Measurements from ENCODE around the gene CD109. TPM values are rescaled to one million over a fixed set of nuclear protein-coding genes. Genes with fewer than 3 reads are reported as not detected.

The CD109 gene
- total RNA-seq, 2 experiments from 2014 or later = 10.8 to 11.3 TPM

- CTCF ChIA-PET = interaction anchor here (0.6 to 1.6 kb wide), 5 partner anchors 17 to 1472 kb away, joined by 3 to 5 read pairs (median 4); no protein-coding TSS in a partner anchor
- POLR2A ChIA-PET = no interaction called here
- no peak overlapping the region for H3K27ac Mint-ChIP-seq
- no peak for DNase-seq
- no peaks in the 10 kb centered on the region for H3K27me3 Mint-ChIP-seq
- no peaks in the 10 kb centered on the region for H3K9me3 Mint-ChIP-seq
- peaks cover 1% of the 10 kb centered on the region for H3K4me1 Mint-ChIP-seq
- no peaks in the 10 kb centered on the region for H3K36me3 Mint-ChIP-seq (ENCODE audit: low read depth)
- no peak overlapping the region for H3K4me3 Mint-ChIP-seq
These were observed 42.5 kb downstream of the CD109 start for GRCh38 chr6:73738367-73739028.

- DNase-seq = peak; percentile 37
- POLR2A ChIA-PET = no interaction called here
- H3K27me3 Mint-ChIP-seq = no peaks in the 10 kb centered on the region
- no peak overlapping the region for H3K4me3 Mint-ChIP-seq
- CTCF ChIA-PET = interaction anchor here (0.6 to 1.6 kb wide), 6 partner anchors 16 to 1472 kb away, joined by 3 to 5 read pairs (median 4); no protein-coding TSS in a partner anchor
- H3K9me3 Mint-ChIP-seq = no peaks in the 10 kb centered on the region
- no peaks in the 10 kb centered on the region for H3K4me1 Mint-ChIP-seq
- H3K36me3 Mint-ChIP-seq (ENCODE audit: low read depth) = no peaks in the 10 kb centered on the region
- H3K27ac Mint-ChIP-seq = no peak overlapping the region
These were observed 43.1 kb downstream of the CD109 start for GRCh38 chr6:73739096-73739495.

- Mint-ChIP-seq H3K27ac (no peak overlapping the region), H3K27me3 (no peaks in the 10 kb centered on the region), H3K4me1 (peaks cover 6% of the 10 kb centered on the region), H3K4me3 (no peak overlapping the region), H3K36me3 (ENCODE audit: low read depth) (peaks cover 4% of the 10 kb centered on the region), H3K9me3 (no peaks in the 10 kb centered on the region)
- ChIA-PET CTCF (interaction anchor here (0.8 to 1.8 kb wide), 3 partner anchors 9 to 87 kb away, joined by 3 to 4 read pairs (median 4); no protein-coding TSS in a partner anchor), POLR2A (no interaction called here)
- DNase-seq = no peak
These were observed 46.4 kb downstream of the CD109 start for GRCh38 chr6:73742433-73742832.

- H3K4me3 Mint-ChIP-seq = no peak overlapping the region
- no peak overlapping the region for H3K27ac Mint-ChIP-seq
- H3K4me1 Mint-ChIP-seq = peaks cover 6% of the 10 kb centered on the region
- no peaks in the 10 kb centered on the region for H3K27me3 Mint-ChIP-seq
- no peaks in the 10 kb centered on the region for H3K9me3 Mint-ChIP-seq
- CTCF ChIA-PET = interaction anchor here (0.8 to 1.8 kb wide), 4 partner anchors 8 to 1462 kb away, joined by 3 to 4 read pairs (median 4); no protein-coding TSS in a partner anchor
- POLR2A ChIA-PET = interaction anchor here (0.6 kb wide), 1 partner anchor 8 kb away, joined by 3 read pairs; no protein-coding TSS in a partner anchor
- DNase-seq = no peak
- peaks cover 4% of the 10 kb centered on the region for H3K36me3 Mint-ChIP-seq (ENCODE audit: low read depth)
These were observed 47.1 kb downstream of the CD109 start for GRCh38 chr6:73743081-73743480.

- Mint-ChIP-seq H3K27ac (no peak overlapping the region), H3K4me3 (no peak overlapping the region), H3K4me1 (peaks cover 6% of the 10 kb centered on the region), H3K27me3 (no peaks in the 10 kb centered on the region), H3K9me3 (no peaks in the 10 kb centered on the region), H3K36me3 (ENCODE audit: low read depth) (peaks cover 4% of the 10 kb centered on the region)
- ChIA-PET CTCF (interaction anchor here (1.1 to 1.8 kb wide), 2 partner anchors 10 to 1461 kb away, joined by 4 read pairs; no protein-coding TSS in a partner anchor), POLR2A (interaction anchor here (0.6 kb wide), 1 partner anchor 7 kb away, joined by 3 read pairs; no protein-coding TSS in a partner anchor)
- no peak for DNase-seq
These were observed 47.6 kb downstream of the CD109 start for GRCh38 chr6:73743556-73743955.

GRCh38 chr6:73746787-73747186 lies 50.8 kb downstream of the CD109 start:
- peaks cover 6% of the 10 kb centered on the region for H3K4me1 Mint-ChIP-seq
- POLR2A ChIA-PET = no interaction called here

GRCh38 chr6:73747289-73747688 lies 51.3 kb downstream of the CD109 start:
- H3K27ac Mint-ChIP-seq = no peak overlapping the region
- no peaks in the 10 kb centered on the region for H3K27me3 Mint-ChIP-seq
- CTCF ChIA-PET = interaction anchor here (0.6 to 1.0 kb wide), 2 partner anchors 73 to 1943 kb away, joined by 3 read pairs; no protein-coding TSS in a partner anchor
- DNase-seq = peak; percentile 9
- no peak overlapping the region for H3K4me3 Mint-ChIP-seq
- H3K36me3 Mint-ChIP-seq (ENCODE audit: low read depth) = peaks cover 4% of the 10 kb centered on the region
- H3K9me3 Mint-ChIP-seq = no peaks in the 10 kb centered on the region
- POLR2A ChIA-PET = no interaction called here
- peaks cover 6% of the 10 kb centered on the region for H3K4me1 Mint-ChIP-seq

More at GRCh38 chr6:73746787-73747186, 50.8 kb downstream of the CD109 start:
- Mint-ChIP-seq H3K27me3 (no peaks in the 10 kb centered on the region), H3K4me3 (no peak overlapping the region), H3K9me3 (no peaks in the 10 kb centered on the region), H3K27ac (no peak overlapping the region), H3K36me3 (ENCODE audit: low read depth) (peaks cover 4% of the 10 kb centered on the region)
- CTCF ChIA-PET = no interaction called here
- DNase-seq = no peak

GRCh38 chr6:73752943-73753342 lies 56.9 kb downstream of the CD109 start:
- DNase-seq = no peak
- H3K36me3 Mint-ChIP-seq (ENCODE audit: low read depth) = no peaks in the 10 kb centered on the region
- CTCF ChIA-PET = no interaction called here
- POLR2A ChIA-PET = no interaction called here
- no peak overlapping the region for H3K27ac Mint-ChIP-seq
- no peaks in the 10 kb centered on the region for H3K4me1 Mint-ChIP-seq
- H3K9me3 Mint-ChIP-seq = no peaks in the 10 kb centered on the region
- no peak overlapping the region for H3K4me3 Mint-ChIP-seq
- no peaks in the 10 kb centered on the region for H3K27me3 Mint-ChIP-seq

GRCh38 chr6:73766040-73766439 lies 70.0 kb downstream of the CD109 start:
- peaks cover 36% of the 10 kb centered on the region for H3K36me3 Mint-ChIP-seq (ENCODE audit: low read depth)

GRCh38 chr6:73768558-73768957 lies 72.6 kb downstream of the CD109 start:
- no peak for DNase-seq
- ChIA-PET POLR2A (no interaction called here), CTCF (interaction anchor here (1.4 kb wide), 1 partner anchor 36 kb away, joined by 3 read pairs; no protein-coding TSS in a partner anchor)
- Mint-ChIP-seq H3K4me1 (peaks cover 3% of the 10 kb centered on the region), H3K4me3 (no peak overlapping the region), H3K27me3 (no peaks in the 10 kb centered on the region), H3K36me3 (ENCODE audit: low read depth) (peaks cover 33% of the 10 kb centered on the region), H3K27ac (no peak overlapping the region), H3K9me3 (no peaks in the 10 kb centered on the region)

More at GRCh38 chr6:73766040-73766439, 70.0 kb downstream of the CD109 start:
- CTCF ChIA-PET = no interaction called here
- POLR2A ChIA-PET = no interaction called here
- DNase-seq = no peak
- Mint-ChIP-seq H3K4me1 (peaks cover 3% of the 10 kb centered on the region), H3K9me3 (no peaks in the 10 kb centered on the region), H3K27me3 (no peaks in the 10 kb centered on the region), H3K27ac (no peak overlapping the region), H3K4me3 (no peak overlapping the region)

GRCh38 chr6:73769976-73770375 lies 74.0 kb downstream of the CD109 start:
- no peak overlapping the region for H3K4me3 Mint-ChIP-seq
- ChIA-PET CTCF (no interaction called here), POLR2A (no interaction called here)
- H3K9me3 Mint-ChIP-seq = no peaks in the 10 kb centered on the region
- H3K27ac Mint-ChIP-seq = no peak overlapping the region
- DNase-seq = no peak
- H3K4me1 Mint-ChIP-seq = peaks cover 3% of the 10 kb centered on the region
- H3K27me3 Mint-ChIP-seq = no peaks in the 10 kb centered on the region
- H3K36me3 Mint-ChIP-seq (ENCODE audit: low read depth) = peaks cover 28% of the 10 kb centered on the region

- Mint-ChIP-seq H3K27ac (no peak overlapping the region), H3K9me3 (no peaks in the 10 kb centered on the region), H3K36me3 (ENCODE audit: low read depth) (peaks cover 12% of the 10 kb centered on the region), H3K4me1 (no peaks in the 10 kb centered on the region), H3K4me3 (no peak overlapping the region), H3K27me3 (no peaks in the 10 kb centered on the region)
- POLR2A ChIA-PET = no interaction called here
- CTCF ChIA-PET = no interaction called here
- no peak for DNase-seq
These were observed 78.3 kb downstream of the CD109 start for GRCh38 chr6:73774311-73774774.

GRCh38 chr6:73779943-73780342 lies 83.9 kb downstream of the CD109 start:
- CTCF ChIA-PET = no interaction called here

More at GRCh38 chr6:73779943-73780342, 83.9 kb downstream of the CD109 start:
- POLR2A ChIA-PET = no interaction called here
- no peak for DNase-seq
- Mint-ChIP-seq H3K27ac (no peak overlapping the region), H3K4me3 (no peak overlapping the region), H3K27me3 (no peaks in the 10 kb centered on the region), H3K9me3 (no peaks in the 10 kb centered on the region), H3K36me3 (ENCODE audit: low read depth) (peaks cover 11% of the 10 kb centered on the region), H3K4me1 (no peaks in the 10 kb centered on the region)

Measured in activated CD4-positive, alpha-beta T cell treated with anti-CD3 and anti-CD28 coated beads, Interleukin-2, amount 10 ng/mL, durations not matched to agents 7 days and 5 days (primary cell).